Erythroblast (primary cell): ENCODE measurements around the gene PCDH9.

Experiments
- GATA1 ChIP-seq: IDR thresholded peaks from 2 replicates; pipeline ENCODE4 v1.6.1; 2011; ENCODE audit warnings: low read depth, mild to moderate bottlenecking, control low read depth, low read length, moderate library complexity
- POLR2A ChIP-seq: IDR thresholded peaks from 2 replicates; pipeline ENCODE4 v1.6.1; 2011; ENCODE audit warnings: mild to moderate bottlenecking, low read length

DNA sequence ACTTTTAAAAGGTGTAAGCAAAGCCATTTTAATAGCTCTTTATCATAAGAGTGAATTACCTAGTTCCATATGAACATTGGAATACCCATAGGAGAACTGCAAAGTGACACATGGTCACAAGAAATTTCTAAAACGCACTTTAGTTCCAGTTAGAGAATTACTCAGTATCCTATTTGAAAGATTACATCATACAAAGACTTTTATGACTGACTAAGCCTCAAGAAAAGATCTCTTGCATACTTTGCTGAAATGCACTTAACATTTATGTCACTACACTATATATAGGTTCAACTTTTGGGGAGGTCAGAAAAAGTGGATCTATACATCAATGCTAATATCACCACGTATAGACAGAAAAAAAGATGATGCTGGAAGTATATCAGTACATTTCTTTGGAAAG lies 7.1 kb downstream of the PCDH9 start:
- TF ChIP-seq POLR2A: no peak
- no peak for TF ChIP-seq GATA1
